Mucosa of rectum (tissue), 2 donors: ENCODE measurements around the gene IL1RAPL2.
"Not testable (repeated sequence)": the region's sequence is repeated elsewhere in the genome, so short reads cannot be mapped to it uniquely, and the experiment has no call there.

Source experiments
- H3K27ac ChIP-seq, 2 donors: one replicate each; pipeline ENCODE4 v1.7.0; 2013; ENCODE audit warnings: inconsistent platforms in 2 of 2, low read depth in 2 of 2, low read length in 2 of 2
- H3K27me3 ChIP-seq, 2 donors: one replicate each; pipeline ENCODE4 v1.7.0; 2013; ENCODE audit warnings: low read length in 2 of 2; ENCODE audit not compliant: control insufficient read depth in 2 of 2, insufficient read depth in 2 of 2
- H3K36me3 ChIP-seq, 2 donors: one replicate each; pipeline ENCODE4 v1.7.0; 2013; ENCODE audit warnings: low read length in 2 of 2; ENCODE audit not compliant: control insufficient read depth in 2 of 2, insufficient read depth in 2 of 2
- H3K4me1 ChIP-seq, 2 donors: one replicate each; pipeline ENCODE4 v1.7.0; 2013; ENCODE audit warnings: low read length in 2 of 2, mild to moderate bottlenecking in 1 of 2; ENCODE audit not compliant: control insufficient read depth in 2 of 2, insufficient read depth in 2 of 2
- H3K4me3 ChIP-seq, 2 donors: one replicate each; pipeline ENCODE4 v1.7.0; 2013; ENCODE audit warnings: low read length in 2 of 2
- H3K9ac ChIP-seq, 2 donors: one replicate each; pipeline ENCODE4 v1.7.0; 2013; ENCODE audit warnings: low read length in 2 of 2, low read depth in 1 of 2, mild to moderate bottlenecking in 1 of 2
- H3K9me3 ChIP-seq, 2 donors: one replicate each; pipeline ENCODE4 v1.7.0; 2013; ENCODE audit warnings: low read length in 2 of 2; ENCODE audit not compliant: control insufficient read depth in 2 of 2
- donor health status: healthy.
- donor health status: Normal muscosa, but diverticular disease.

The IL1RAPL2 gene

GRCh38 chrX:104833401-104833800 lies 267.4 kb downstream of the IL1RAPL2 start:
- Histone ChIP-seq H3K4me3 (no peak overlapping the region), H3K9me3 (no peaks in the 10 kb centered on the region), H3K4me1 (no peaks in the 10 kb centered on the region), H3K36me3 (no peaks in the 10 kb centered on the region), H3K27me3 (no peaks in the 10 kb centered on the region), H3K27ac (no peak overlapping the region), H3K9ac (no peak overlapping the region)

GRCh38 chrX:104842646-104843045 lies 276.6 kb downstream of the IL1RAPL2 start:
- Histone ChIP-seq H3K9me3 (no peaks in the 10 kb centered on the region), H3K4me1 (no peaks in the 10 kb centered on the region), H3K4me3 (no peak overlapping the region), H3K27ac (no peak overlapping the region), H3K27me3 (no peaks in the 10 kb centered on the region), H3K36me3 (no peaks in the 10 kb centered on the region), H3K9ac (no peak overlapping the region)

GRCh38 chrX:104852241-104852640 lies 286.2 kb downstream of the IL1RAPL2 start:
- H3K27me3 ChIP-seq: peaks cover 0 to 3% of the 10 kb centered on the region in 2 donors
- H3K4me1 ChIP-seq: no peaks in the 10 kb centered on the region
- H3K36me3 ChIP-seq: no peaks in the 10 kb centered on the region
- H3K4me3 ChIP-seq: no peak overlapping the region
- no peaks in the 10 kb centered on the region for H3K9me3 ChIP-seq
- no peak overlapping the region for H3K27ac ChIP-seq
- no peak overlapping the region for H3K9ac ChIP-seq

- Histone ChIP-seq H3K27ac (no peak overlapping the region), H3K27me3 (peaks cover 0 to 3% of the 10 kb centered on the region in 2 donors), H3K9ac (no peak overlapping the region), H3K9me3 (no peaks in the 10 kb centered on the region), H3K36me3 (no peaks in the 10 kb centered on the region), H3K4me3 (no peak overlapping the region), H3K4me1 (no peaks in the 10 kb centered on the region)
Measured at GRCh38 chrX:104854188-104854587, 288.2 kb downstream of the IL1RAPL2 start.

- Histone ChIP-seq H3K9ac (no peak overlapping the region), H3K4me3 (no peak overlapping the region), H3K36me3 (no peaks in the 10 kb centered on the region), H3K27me3 (peaks cover 0 to 3% of the 10 kb centered on the region in 2 donors), H3K9me3 (no peaks in the 10 kb centered on the region), H3K27ac (no peak overlapping the region), H3K4me1 (no peaks in the 10 kb centered on the region)
Measured at GRCh38 chrX:104854790-104855340, 288.9 kb downstream of the IL1RAPL2 start.

- Histone ChIP-seq H3K9ac (no peak overlapping the region), H3K4me3 (no peak overlapping the region), H3K36me3 (no peaks in the 10 kb centered on the region), H3K4me1 (no peaks in the 10 kb centered on the region), H3K27me3 (no peaks in the 10 kb centered on the region), H3K9me3 (no peaks in the 10 kb centered on the region), H3K27ac (no peak overlapping the region)
Measured at GRCh38 chrX:104863466-104863865, 297.5 kb downstream of the IL1RAPL2 start.

- no peaks in the 10 kb centered on the region for H3K27me3 ChIP-seq
- no peak overlapping the region for H3K9ac ChIP-seq
- no peak overlapping the region for H3K4me3 ChIP-seq
- no peaks in the 10 kb centered on the region for H3K4me1 ChIP-seq
- H3K27ac ChIP-seq: no peak overlapping the region
- no peaks in the 10 kb centered on the region for H3K36me3 ChIP-seq
- H3K9me3 ChIP-seq: no peaks in the 10 kb centered on the region
Measured at GRCh38 chrX:104864296-104864695, 298.3 kb downstream of the IL1RAPL2 start.

GRCh38 chrX:104877504-104877903 lies 311.5 kb downstream of the IL1RAPL2 start:
- H3K36me3 ChIP-seq: no peaks in the 10 kb centered on the region
- no peak overlapping the region for H3K4me3 ChIP-seq
- no peaks in the 10 kb centered on the region for H3K27me3 ChIP-seq
- no peaks in the 10 kb centered on the region for H3K4me1 ChIP-seq
- H3K9me3 ChIP-seq: no peaks in the 10 kb centered on the region
- H3K9ac ChIP-seq: no peak overlapping the region
- H3K27ac ChIP-seq: no peak overlapping the region

GRCh38 chrX:104902070-104902469 lies 336.1 kb downstream of the IL1RAPL2 start:
- Histone ChIP-seq H3K9ac (no peak overlapping the region), H3K36me3 (no peaks in the 10 kb centered on the region), H3K27me3 (no peaks in the 10 kb centered on the region), H3K4me3 (no peak overlapping the region), H3K4me1 (no peaks in the 10 kb centered on the region), H3K9me3 (no peaks in the 10 kb centered on the region), H3K27ac (no peak overlapping the region)

- H3K4me1 ChIP-seq, H3K9ac ChIP-seq, H3K36me3 ChIP-seq, H3K27ac ChIP-seq, H3K9me3 ChIP-seq, H3K27me3 ChIP-seq: not testable (repeated sequence)
- H3K4me3 ChIP-seq: peak overlapping the region; percentile 43 to 59
Measured at GRCh38 chrX:104909694-104910093, 343.7 kb downstream of the IL1RAPL2 start.

- H3K4me1 ChIP-seq: no peaks in the 10 kb centered on the region
- H3K27ac ChIP-seq: no peak overlapping the region
- peaks cover 0 to 2% of the 10 kb centered on the region in 2 donors for H3K27me3 ChIP-seq
- no peak overlapping the region for H3K4me3 ChIP-seq
- H3K36me3 ChIP-seq: no peaks in the 10 kb centered on the region
- no peak overlapping the region for H3K9ac ChIP-seq
- H3K9me3 ChIP-seq: no peaks in the 10 kb centered on the region
Measured at GRCh38 chrX:104913348-104913747, 347.3 kb downstream of the IL1RAPL2 start.
